Vagina (tissue), 2 donors: ENCODE data around the gene KATNB1.

Source experiments
- CTCF ChIP-seq, 3 experiments: fragments of 450-650 bp in 2 of 3; fragments of 200-600 bp in 1 of 3; sonication (generic) in 1 of 3; IDR thresholded peaks; one replicate each; pipeline ENCODE4 v1.5.1; 2017 to 2019; ENCODE audit warnings: antibody characterized with exemption in 3 of 3, mild to moderate bottlenecking in 2 of 3, moderate library complexity in 2 of 3
- POLR2A ChIP-seq, 2 donors: fragments of 450-650 bp; IDR thresholded peaks; one replicate each; pipeline ENCODE4 v1.6.1; 2017; ENCODE audit warnings: antibody characterized with exemption in 2 of 2, mild to moderate bottlenecking in 2 of 2, moderate library complexity in 2 of 2
- POLR2AphosphoS5 ChIP-seq, 2 donors: sonication (generic); formaldehyde crosslinking; IDR thresholded peaks; one replicate each; pipeline ENCODE4 v1.9.0; 2017; ENCODE audit warnings: antibody characterized with exemption in 2 of 2, mild to moderate bottlenecking in 2 of 2, low read depth in 1 of 2; ENCODE audit not compliant: insufficient read depth in 1 of 2

GRCh38 chr16:57775661-57776469 is 40.3 kb downstream of the KATNB1 start:
- TF ChIP-seq CTCF (IDR thresholded peaks at IDR 0.05) (no peak), POLR2A (IDR thresholded peaks at IDR 0.05) (no peak), POLR2AphosphoS5 (IDR thresholded peaks at IDR 0.05; ENCODE audit: insufficient read depth in 1 of 2, low read depth in 1 of 2) (no peak)
